H1 (cell line): ENCODE measurements around the gene CAMSAP1. TPM values are rescaled to one million over a fixed set of nuclear protein-coding genes. Genes with fewer than 3 reads are reported as not detected.

Source experiments
- CTCF ChIA-PET: fragments of 300-600 bp; sonication (Branson Sonifier 250); formaldehyde crosslinking; loops from one replicate; lab custom pipeline; 2021; ENCODE audit not compliant: partially characterized antibody; lab: Charles Lee
- POLR2A ChIA-PET: fragments of 300-600 bp; sonication (Branson Sonifier 250); formaldehyde crosslinking; loops from one replicate; lab custom pipeline; 2021; ENCODE audit warnings: inconsistent platforms; ENCODE audit not compliant: partially characterized antibody; lab: Charles Lee
- DNase-seq, 2 experiments: peaks; one replicate each; pipeline versions ENCODE4 v3.0.0 to v3.0.0-alpha.2; 2010 to 2022; ENCODE audit warnings: low spot score in 2 of 2, low read depth in 1 of 2, mixed read lengths in 1 of 2
- FAIRE-seq: peaks from 2 replicates; lab custom pipeline; 2011; peaks lifted over from hg19 to GRCh38; lab: Jason Lieb, UNC
- H2AFZ ChIP-seq: 2 replicates; pipeline ENCODE4 v1.8.1; 2012; ENCODE audit warnings: low read length, inconsistent platforms
- H2AK5ac ChIP-seq: 2 replicates; pipeline ENCODE4 v1.6.1; 2013; ENCODE audit warnings: low read depth, low read length
- H2BK120ac ChIP-seq: replicated peaks from 2 replicates; pipeline ENCODE3; 2013; ENCODE audit warnings: low read depth, low read length, inconsistent platforms
- H2BK12ac ChIP-seq: 2 replicates; pipeline ENCODE4 v1.6.1; 2013; ENCODE audit warnings: low read depth, low read length
- H2BK15ac ChIP-seq: 2 replicates; pipeline ENCODE4 v1.6.1; 2013; ENCODE audit warnings: low read length
- H2BK20ac ChIP-seq: 2 replicates; pipeline ENCODE4 v1.6.1; 2013; ENCODE audit warnings: low read length
- H2BK5ac ChIP-seq: 2 replicates; pipeline ENCODE4 v1.6.1; 2013; ENCODE audit warnings: low read depth, low read length
- H3K14ac ChIP-seq: 2 replicates; pipeline ENCODE4 v1.6.1; 2013; ENCODE audit warnings: inconsistent platforms; ENCODE audit not compliant: insufficient read length
- H3K18ac ChIP-seq: 2 replicates; pipeline ENCODE4 v1.6.1; 2013; ENCODE audit warnings: low read length; ENCODE audit errors: extremely low read depth
- H3K23ac ChIP-seq: 2 replicates; pipeline ENCODE4 v1.6.1; 2013; ENCODE audit warnings: inconsistent platforms; ENCODE audit not compliant: insufficient read length
- H3K23me2 ChIP-seq: 2 replicates; pipeline ENCODE4 v1.6.1; 2013; ENCODE audit warnings: low read depth, low read length
- H3K27ac ChIP-seq: 2 replicates; pipeline ENCODE4 v1.6.1; 2011; ENCODE audit warnings: low read depth, low read length, inconsistent platforms
- H3K27me3 ChIP-seq, 4 experiments: replicated peaks in 1 of 4; 1 replicate in 1 of 4; 2 replicates in 3 of 4; pipeline versions ENCODE4 v1.6.1 to v1.8.1; 2011 to 2013; ENCODE audit warnings: low read length in 3 of 4, mild to moderate bottlenecking in 3 of 4, inconsistent platforms in 2 of 4, mixed read lengths in 2 of 4, moderate library complexity in 1 of 4; ENCODE audit not compliant: control insufficient read depth in 3 of 4, insufficient read depth in 3 of 4; ENCODE audit errors: extremely low read depth in 1 of 4
- H3K36me3 ChIP-seq, 4 experiments: 2 replicates each; pipeline versions ENCODE4 v1.6.1 to v1.8.1; 2011 to 2013; ENCODE audit warnings: mild to moderate bottlenecking in 4 of 4, low read length in 3 of 4, moderate library complexity in 2 of 4, control low read depth in 1 of 4, inconsistent platforms in 1 of 4; ENCODE audit not compliant: insufficient read depth in 4 of 4, control insufficient read depth in 2 of 4
- H3K4ac ChIP-seq: replicated peaks from 2 replicates; pipeline ENCODE3; 2013; ENCODE audit warnings: low read length, low read depth, mixed read lengths, inconsistent platforms; ENCODE audit not compliant: insufficient read length
- H3K4me1 ChIP-seq, 4 experiments: replicated peaks in 1 of 4; 1 replicate in 1 of 4; 2 replicates in 3 of 4; pipeline versions ENCODE4 v1.6.1 to v1.8.1; 2011 to 2013; ENCODE audit warnings: low read length in 3 of 4, inconsistent platforms in 2 of 4, mixed read lengths in 1 of 4; ENCODE audit not compliant: insufficient read depth in 4 of 4, control insufficient read depth in 3 of 4
- H3K4me2 ChIP-seq, 2 experiments: 2 replicates each; pipeline versions ENCODE4 v1.6.1 to v1.8.1; 2011 to 2013; ENCODE audit warnings: low read depth in 2 of 2, low read length in 2 of 2, control low read depth in 1 of 2, inconsistent platforms in 1 of 2, mild to moderate bottlenecking in 1 of 2; ENCODE audit not compliant: insufficient read depth in 1 of 2
- H3K4me3 ChIP-seq, 4 experiments: fragments of 200-600, 300-600 bp in 1 of 4; sonication (generic), shearing (Covaris generic), sonication (Bioruptor Twin) in 1 of 4; 2 replicates each; pipeline versions ENCODE4 v1.5.1 to v1.8.1; 2011 to 2016; ENCODE audit warnings: low read length in 4 of 4, low read depth in 3 of 4, control low read depth in 2 of 4, inconsistent platforms in 2 of 4, mild to moderate bottlenecking in 2 of 4, mixed read lengths in 1 of 4, moderate library complexity in 1 of 4; ENCODE audit not compliant: insufficient read depth in 2 of 4; ENCODE audit errors: extremely low read depth in 1 of 4
- H3K56ac ChIP-seq: replicated peaks from 2 replicates; pipeline ENCODE3; 2013; ENCODE audit warnings: low read depth, mild to moderate bottlenecking, mixed read lengths, low read length, inconsistent platforms; ENCODE audit not compliant: insufficient read length
- H3K79me1 ChIP-seq: 2 replicates; pipeline ENCODE4 v1.6.1; 2013; ENCODE audit warnings: low read depth, low read length, control low read depth
- H3K79me2 ChIP-seq, 2 experiments: 2 replicates each; pipeline versions ENCODE4 v1.6.1 to v1.8.1; 2012 to 2013; ENCODE audit warnings: low read length in 2 of 2, mild to moderate bottlenecking in 2 of 2, inconsistent platforms in 1 of 2; ENCODE audit not compliant: insufficient read depth in 2 of 2, control insufficient read depth in 1 of 2
- H3K9ac ChIP-seq, 4 experiments: replicated peaks in 1 of 4; 1 replicate in 1 of 4; 2 replicates in 3 of 4; pipeline versions ENCODE4 v1.6.1 to v1.8.1; 2011 to 2013; ENCODE audit warnings: low read depth in 3 of 4, low read length in 3 of 4, control low read depth in 2 of 4, mild to moderate bottlenecking in 2 of 4, moderate library complexity in 2 of 4, inconsistent platforms in 1 of 4; ENCODE audit errors: extremely low read depth in 1 of 4
- H3K9me3 ChIP-seq, 2 experiments: 2 replicates each; pipeline versions ENCODE4 v1.6.1 to v1.8.1; 2012 to 2013; ENCODE audit warnings: mild to moderate bottlenecking in 2 of 2, moderate library complexity in 2 of 2, control low read depth in 1 of 2, inconsistent platforms in 1 of 2, low read depth in 1 of 2, low read length in 1 of 2, mixed read lengths in 1 of 2; ENCODE audit not compliant: insufficient read depth in 2 of 2
- H4K20me1 ChIP-seq, 2 experiments: replicated peaks in 1 of 2; 2 replicates each; pipeline versions ENCODE3 to v1.8.1; 2011 to 2013; ENCODE audit warnings: inconsistent platforms in 2 of 2, low read length in 2 of 2, mild to moderate bottlenecking in 1 of 2; ENCODE audit not compliant: insufficient read depth in 2 of 2, control insufficient read depth in 1 of 2
- H4K5ac ChIP-seq: 2 replicates; pipeline ENCODE4 v1.6.1; 2013; ENCODE audit warnings: low read length, low read depth, mixed read lengths, inconsistent platforms; ENCODE audit not compliant: insufficient read length
- H4K8ac ChIP-seq: 2 replicates; pipeline ENCODE4 v1.8.0; 2013; ENCODE audit warnings: mild to moderate bottlenecking, moderate library complexity, low read length, inconsistent platforms; ENCODE audit not compliant: insufficient read depth; ENCODE audit errors: extremely low read depth
- H4K91ac ChIP-seq: replicated peaks from 2 replicates; pipeline ENCODE3; 2013; ENCODE audit warnings: low read length, mixed read lengths, inconsistent platforms; ENCODE audit not compliant: insufficient read length
- KDM5A ChIP-seq: fragments of 200-600 bp; IDR thresholded peaks from 2 replicates; pipeline ENCODE4 v1.7.1; 2012; ENCODE audit warnings: mild to moderate bottlenecking, low read length, inconsistent platforms, mixed read lengths
- RFX5 ChIP-seq: IDR thresholded peaks from 2 replicates; pipeline ENCODE4 v1.6.1; 2011; ENCODE audit warnings: low read depth, low read length, improper control_type of control experiment, borderline replicate concordance
- SIX5 ChIP-seq: IDR thresholded peaks from 2 replicates; pipeline ENCODE4 v1.6.1; 2011; ENCODE audit warnings: mild to moderate bottlenecking, low read depth, low read length
- SP2 ChIP-seq: IDR thresholded peaks from 2 replicates; pipeline ENCODE4 v1.6.1; 2012; ENCODE audit warnings: mild to moderate bottlenecking, low read length, inconsistent platforms
- SUZ12 ChIP-seq: fragments of 200-600 bp; sonication (generic); IDR thresholded peaks from 2 replicates; pipeline ENCODE4 v1.6.1; 2012; ENCODE audit warnings: mild to moderate bottlenecking, inconsistent platforms, low read length, moderate library complexity, mixed read lengths
- TAF1 ChIP-seq: IDR thresholded peaks from 2 replicates; pipeline ENCODE4 v1.6.1; 2011; ENCODE audit warnings: mild to moderate bottlenecking, low read depth, low read length
- TCF12 ChIP-seq: IDR thresholded peaks from 2 replicates; pipeline ENCODE4 v1.6.1; 2011; ENCODE audit warnings: low read depth, mild to moderate bottlenecking, low read length
- ZNF274 ChIP-seq: IDR thresholded peaks from 2 replicates; pipeline ENCODE4 v1.7.0; 2012; ENCODE audit warnings: low read length, borderline replicate concordance; ENCODE audit errors: extremely low read depth
- WGBS, 2 experiments: shearing (Covaris generic) in 1 of 2; methylation state at CpG; one replicate each; pipeline versions ENCODE4 v1.1.6 to v1.1.7; 2013 to 2015; ENCODE audit warnings: low lambda C conversion rate in 2 of 2, mixed read lengths in 2 of 2, inconsistent platforms in 1 of 2, low coverage in 1 of 2, missing lambda C conversion rate in 1 of 2; ENCODE audit not compliant: insufficient replicate concordance in 2 of 2, insufficient coverage in 1 of 2, insufficient read length in 1 of 2; ENCODE audit errors: extremely low coverage in 1 of 2, missing lambda C conversion rate in 1 of 2; 5-methylcytosine and 5-hydroxymethylcytosine counted together
- polyA plus RNA-seq, 7 experiments: library from polyadenylated mRNA; depleted of rRNA in 3 of 7; stranded (reverse) in 5 of 7; unstranded in 2 of 7; fragments of >200 nt in 5 of 7; fragments of 200-250 nt in 2 of 7; gene quantifications; 1 replicate in 5 of 7; 2 replicates in 1 of 7; 4 replicates in 1 of 7; pipeline versions ENCODE4 v1.2.1 to v1.2.3, GENCODE V29; 2011 to 2013; ENCODE audit warnings: missing spikeins in 2 of 7, mixed read lengths in 2 of 7
- total RNA-seq: library from RNA; stranded (reverse); fragmentation: NEBNext Ultra II Directional; extraction: Animal tissue kit (Norgen Biotek cat#: 25700); gene quantifications from 2 replicates; pipeline ENCODE4 v1.2.1, GENCODE V29; 2021

Gene CAMSAP1
- total and polyA plus RNA-seq, 2 of the 8 experiments (the other 6 are each of a cell fraction or from before 2014, with no cell fraction given), result 13.4 to 44.0 TPM

DNA sequence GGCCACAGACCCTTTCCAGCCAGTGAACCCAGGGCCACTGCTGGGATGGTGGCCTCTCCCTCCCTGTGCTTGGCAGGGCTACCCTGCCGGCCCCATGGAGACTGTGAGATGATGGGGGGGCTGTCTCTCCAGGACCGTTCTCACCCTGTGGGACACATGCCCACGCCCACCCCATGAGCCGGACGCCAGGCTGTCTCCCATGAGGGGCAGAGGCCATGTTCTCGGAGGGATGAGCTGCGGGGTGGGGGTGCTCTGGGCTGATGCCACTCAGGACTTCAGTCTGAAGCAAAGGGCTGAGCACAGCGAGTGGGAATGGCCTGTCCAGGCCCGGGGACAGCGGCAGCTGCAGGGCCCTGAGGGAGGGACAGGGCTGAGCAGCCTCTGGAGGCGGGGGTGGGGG is 116.5 kb downstream of the CAMSAP1 start:
- Histone ChIP-seq H3K4me1 (no peaks in the 10 kb centered on the region), H2AK5ac (no peak overlapping the region), H3K9ac (no peak overlapping the region), H4K5ac (no peak overlapping the region), H4K91ac (no peak overlapping the region), H3K4me2 (no peak overlapping the region), H3K56ac (no peak overlapping the region), H3K79me2 (no peaks in the 10 kb centered on the region), H4K8ac (no peak overlapping the region), H3K4me3 (no peak overlapping the region), H3K4ac (no peak overlapping the region), H2AFZ (no peak overlapping the region), H2BK5ac (no peak overlapping the region), H3K27me3 (no peaks in the 10 kb centered on the region), H3K36me3 (no peaks in the 10 kb centered on the region), H2BK15ac (no peak overlapping the region), H2BK12ac (no peak overlapping the region), H3K23ac (no peak overlapping the region), H3K79me1 (no peaks in the 10 kb centered on the region), H3K9me3 (no peaks in the 10 kb centered on the region), H3K18ac (no peak overlapping the region), H3K14ac (no peak overlapping the region), H3K27ac (no peak overlapping the region), H2BK20ac (no peak overlapping the region), H4K20me1 (no peaks in the 10 kb centered on the region), H3K23me2 (no peaks in the 10 kb centered on the region), H2BK120ac (no peak overlapping the region)
- FAIRE-seq (no peak), DNase-seq (no peak)
- TF ChIP-seq SIX5, result no peak
- TF ChIP-seq TCF12, result no peak
- no peak for TF ChIP-seq KDM5A
- no peak for TF ChIP-seq RFX5
- no peak for TF ChIP-seq SUZ12
- no peak for TF ChIP-seq ZNF274
- TF ChIP-seq TAF1, result no peak
- no peak for TF ChIP-seq SP2
- ChIA-PET CTCF (interaction anchor here (0.7 to 1.5 kb wide), 8 partner anchors 13 to 187 kb away, joined by 3 to 6 read pairs (median 3); partner anchors contain the start of gene UBAC1), POLR2A (interaction anchor here (1.2 kb wide), 1 partner anchor 90 kb away, joined by 3 read pairs; no protein-coding TSS in a partner anchor)
- 93% methylated on average over 7 of the region's 11 CpGs; no CpG with 5 or more reads in 1 of the 2 experiments for WGBS, 2 experiments
